GM15510 (cell line): ENCODE data around the gene IFTAP.

Experiments
- POLR2A ChIP-seq: IDR thresholded peaks from 3 replicates; pipeline ENCODE4 v1.6.1; 2011; ENCODE audit warnings: borderline replicate concordance; ENCODE audit not compliant: insufficient read length; ENCODE audit errors: extremely low read depth

IFTAP gene

GRCh38 chr11:36594316-36594989 is at the start of gene IFTAP:
TSS of gene IFTAP (plus strand) at chr11:36594502. CDS start at chr11:36610104, 15,602 bp downstream.
- no peak for TF ChIP-seq POLR2A

- TF ChIP-seq POLR2A, result no peak
These were observed 43.8 kb upstream of the IFTAP start for GRCh38 chr11:36550385-36551115.

- no peak for TF ChIP-seq POLR2A
These were observed 36.3 kb upstream of the IFTAP start for GRCh38 chr11:36557991-36558390.

- TF ChIP-seq POLR2A, result no peak
These were observed 35.5 kb upstream of the IFTAP start for GRCh38 chr11:36558571-36559413.

- TF ChIP-seq POLR2A, result no peak
These were observed 29.8 kb upstream of the IFTAP start for GRCh38 chr11:36564376-36565030.

- TF ChIP-seq POLR2A, result no peak
These were observed 29.2 kb upstream of the IFTAP start for GRCh38 chr11:36565031-36565610.

GRCh38 chr11:36566407-36567053 is 27.8 kb upstream of the IFTAP start:
- TF ChIP-seq POLR2A, result no peak

- TF ChIP-seq POLR2A, result no peak
These were observed 26.6 kb upstream of the IFTAP start, which contains the start of gene RAG1 for GRCh38 chr11:36567694-36568093. TSS of gene RAG1 (plus strand) at chr11:36568007. CDS start at chr11:36573305, 5,298 bp downstream.

GRCh38 chr11:36569095-36569494 is 25.2 kb upstream of the IFTAP start:
- no peak for TF ChIP-seq POLR2A

- no peak for TF ChIP-seq POLR2A
These were observed 19.8 kb upstream of the IFTAP start for GRCh38 chr11:36574486-36574885.

- no peak for TF ChIP-seq POLR2A
These were observed 16.9 kb upstream of the IFTAP start for GRCh38 chr11:36577373-36577772.

GRCh38 chr11:36577859-36578258 is 16.4 kb upstream of the IFTAP start:
- TF ChIP-seq POLR2A, result no peak

- TF ChIP-seq POLR2A, result no peak
These were observed 15.8 kb upstream of the IFTAP start for GRCh38 chr11:36578458-36578857.

GRCh38 chr11:36581536-36581935 is 12.8 kb upstream of the IFTAP start:
- TF ChIP-seq POLR2A, result no peak
